SU-DHL-6 (cell line): ENCODE measurements around the gene RAPGEF4.

Source experiments
- EZH2phosphoT487 ChIP-seq: fragments of 200-600 bp; sonication (generic), shearing (Covaris generic); conservative IDR thresholded peaks from 2 replicates; pipeline ENCODE4 v1.6.1; 2018; ENCODE audit warnings: mild to moderate bottlenecking, antibody characterized with exemption, low read length, moderate library complexity, mixed read lengths
- TF ChIP-seq, protein P1 (sequence below): fragments of 200-600 bp; sonication (generic); IDR thresholded peaks from one replicate; pipeline ENCODE4 v1.5.1; 2017; ENCODE audit warnings: antibody characterized with exemption, mild to moderate bottlenecking, low read length, moderate library complexity; ENCODE audit not compliant: insufficient read depth, poor library complexity, severe bottlenecking

DNA sequence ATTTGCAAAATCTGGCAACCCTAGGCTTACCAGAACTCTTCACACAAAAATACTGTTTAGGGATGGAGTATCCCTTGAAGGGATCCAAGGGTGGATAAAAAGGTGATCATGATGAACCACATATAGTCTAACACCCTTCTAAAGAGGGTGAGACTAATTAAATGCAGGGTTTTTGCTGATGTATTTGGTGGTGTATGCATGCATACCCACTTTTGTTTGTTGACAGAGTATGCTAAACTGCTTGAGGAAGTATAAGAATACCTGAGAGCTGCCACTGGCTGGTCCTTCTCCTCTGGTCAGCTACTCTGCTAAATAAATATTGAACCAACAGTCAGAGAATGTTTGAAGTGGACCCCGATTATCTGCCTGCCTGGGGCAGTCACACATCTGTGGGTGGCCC is 34.2 kb downstream of the RAPGEF4 start:
- TF ChIP-seq, protein P1, sequence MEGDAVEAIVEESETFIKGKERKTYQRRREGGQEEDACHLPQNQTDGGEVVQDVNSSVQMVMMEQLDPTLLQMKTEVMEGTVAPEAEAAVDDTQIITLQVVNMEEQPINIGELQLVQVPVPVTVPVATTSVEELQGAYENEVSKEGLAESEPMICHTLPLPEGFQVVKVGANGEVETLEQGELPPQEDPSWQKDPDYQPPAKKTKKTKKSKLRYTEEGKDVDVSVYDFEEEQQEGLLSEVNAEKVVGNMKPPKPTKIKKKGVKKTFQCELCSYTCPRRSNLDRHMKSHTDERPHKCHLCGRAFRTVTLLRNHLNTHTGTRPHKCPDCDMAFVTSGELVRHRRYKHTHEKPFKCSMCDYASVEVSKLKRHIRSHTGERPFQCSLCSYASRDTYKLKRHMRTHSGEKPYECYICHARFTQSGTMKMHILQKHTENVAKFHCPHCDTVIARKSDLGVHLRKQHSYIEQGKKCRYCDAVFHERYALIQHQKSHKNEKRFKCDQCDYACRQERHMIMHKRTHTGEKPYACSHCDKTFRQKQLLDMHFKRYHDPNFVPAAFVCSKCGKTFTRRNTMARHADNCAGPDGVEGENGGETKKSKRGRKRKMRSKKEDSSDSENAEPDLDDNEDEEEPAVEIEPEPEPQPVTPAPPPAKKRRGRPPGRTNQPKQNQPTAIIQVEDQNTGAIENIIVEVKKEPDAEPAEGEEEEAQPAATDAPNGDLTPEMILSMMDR = no peak
- TF ChIP-seq EZH2phosphoT487 = no peak
